ENCODE data around the gene INTS3.

INTS3 gene

DNA sequence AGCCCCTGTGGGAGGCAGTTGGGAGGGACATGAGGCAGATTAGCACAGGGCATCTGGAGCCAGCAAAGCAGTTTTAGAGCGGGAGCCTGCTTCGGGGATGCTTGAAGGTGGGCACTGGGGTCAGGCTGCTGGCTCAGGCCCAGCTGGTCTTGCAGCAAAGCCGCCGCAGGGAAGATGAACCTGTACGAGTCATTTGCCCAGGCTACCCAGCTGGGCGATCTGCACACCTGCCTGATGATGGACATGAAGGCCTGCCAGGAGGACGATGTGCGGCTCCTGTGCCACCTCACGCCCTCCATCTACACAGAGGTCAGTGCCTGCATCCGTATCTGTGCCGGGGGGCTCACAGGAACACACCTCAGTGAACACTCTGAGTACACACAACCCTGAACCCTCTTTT is 39.7 kb downstream of the INTS3 start:
- peak overlapping the region; percentile 57 for H3K27ac ChIP-seq
- TF ChIP-seq CTCF (conservative IDR thresholded peaks at IDR 0.05): no peak

DNA sequence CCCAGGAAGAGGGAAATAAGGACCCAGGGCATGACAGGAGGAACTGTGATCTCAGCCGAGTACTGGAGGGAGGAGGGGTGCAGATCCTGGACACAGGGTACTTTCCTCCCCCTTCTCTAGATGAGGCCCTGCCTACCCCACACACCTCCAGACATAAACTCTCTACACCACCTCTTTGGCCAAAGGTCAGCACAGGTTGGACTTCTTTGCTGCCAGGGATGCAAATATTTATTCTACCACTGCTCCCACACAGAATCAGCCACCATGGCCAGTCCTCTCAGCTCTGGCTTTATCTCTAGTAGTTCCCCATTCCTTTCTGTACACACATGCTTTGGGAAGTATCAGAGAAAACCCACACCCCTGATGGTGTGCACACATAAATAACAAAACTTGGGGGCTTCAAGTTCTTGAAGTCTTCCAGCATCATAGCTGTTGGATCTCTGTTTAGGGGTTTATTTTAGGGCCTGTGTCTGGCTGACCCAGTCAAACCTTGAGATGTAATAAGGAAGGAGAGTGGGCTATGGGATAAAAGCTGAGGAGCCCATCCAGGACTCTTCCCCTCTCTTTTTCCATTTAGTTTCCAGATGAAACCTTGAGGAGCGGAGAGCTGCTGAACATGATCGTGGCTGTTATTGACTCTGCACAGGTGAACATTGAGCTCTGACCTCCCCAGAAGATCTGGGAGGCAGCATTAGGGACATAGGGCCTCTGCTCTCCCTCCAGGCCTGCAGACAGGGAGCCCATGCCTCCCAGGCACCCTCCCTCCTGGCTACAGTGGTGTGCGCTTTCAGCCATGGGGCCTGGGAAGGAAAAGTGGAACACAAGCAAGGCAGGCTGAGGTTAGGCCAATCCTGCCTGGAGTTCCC is 40.7 kb downstream of the INTS3 start:
- no peak for TF ChIP-seq CTCF (conservative IDR thresholded peaks at IDR 0.05)
- peak overlapping the region; percentile 57 for H3K27ac ChIP-seq

DNA sequence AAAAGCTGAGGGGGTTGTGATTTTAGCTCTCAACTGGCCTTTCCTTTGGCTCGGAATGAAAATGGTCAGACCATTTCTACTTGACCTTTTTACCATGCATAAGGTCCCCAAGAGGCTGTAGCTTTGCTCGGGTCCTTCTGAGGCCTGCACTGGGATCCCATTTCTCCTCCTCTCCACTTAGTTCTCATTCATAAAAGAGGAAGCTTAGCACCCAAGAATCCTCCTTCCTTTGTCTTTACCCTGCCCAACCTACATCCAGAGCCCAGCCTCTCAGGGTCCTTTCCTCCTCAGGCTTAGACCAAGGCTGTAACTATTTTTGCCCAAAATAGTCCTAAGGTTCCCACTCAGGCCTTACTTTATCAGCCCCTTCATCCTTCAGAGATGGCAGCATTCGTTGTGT is 41.4 kb downstream of the INTS3 start:
- no peak for TF ChIP-seq CTCF (conservative IDR thresholded peaks at IDR 0.05)
- H3K27ac ChIP-seq: peak overlapping the region; percentile 57

GRCh38 chr1:153770797-153771196 is 42.9 kb downstream of the INTS3 start:
- H3K27ac ChIP-seq: no peak overlapping the region
- TF ChIP-seq CTCF (conservative IDR thresholded peaks at IDR 0.05): no peak

- TF ChIP-seq CTCF (conservative IDR thresholded peaks at IDR 0.05): no peak
- H3K27ac ChIP-seq: no peak overlapping the region
These were observed 43.4 kb downstream of the INTS3 start for GRCh38 chr1:153771261-153771660.

- H3K27ac ChIP-seq: no peak overlapping the region
- TF ChIP-seq CTCF (conservative IDR thresholded peaks at IDR 0.05): peak; percentile 59
These were observed 44.2 kb downstream of the INTS3 start for GRCh38 chr1:153771841-153772593.

- H3K27ac ChIP-seq: no peak overlapping the region
- no peak for TF ChIP-seq CTCF (conservative IDR thresholded peaks at IDR 0.05)
These were observed 45.5 kb downstream of the INTS3 start for GRCh38 chr1:153773096-153773921.

All from VCaP (cell line).